KMS-11 (cell line): Measurements from ENCODE around the gene USP36.

Experiments used
- H2AFZ ChIP-seq: fragments of 200-600 bp; sonication (generic); 2 replicates; pipeline ENCODE4 v1.6.1; 2016; ENCODE audit warnings: antibody characterized with exemption, mixed run types, low read depth
- H3K27ac ChIP-seq: fragments of 200-600 bp; sonication (generic); 2 replicates; pipeline ENCODE4 v1.6.1; 2016; ENCODE audit warnings: mild to moderate bottlenecking, mixed run types
- H3K27me3 ChIP-seq: fragments of 200-600 bp; sonication (generic); 2 replicates; pipeline ENCODE4 v1.6.1; 2017; ENCODE audit warnings: mild to moderate bottlenecking, low read depth, mixed run types, moderate library complexity; ENCODE audit not compliant: insufficient read depth
- H3K36me3 ChIP-seq: fragments of 200-600 bp; sonication (generic); 2 replicates; pipeline ENCODE4 v1.6.1; 2017; ENCODE audit warnings: mild to moderate bottlenecking, mixed run types; ENCODE audit not compliant: insufficient read depth
- H3K4me1 ChIP-seq: fragments of 200-600 bp; sonication (generic); 2 replicates; pipeline ENCODE4 v1.6.1; 2016; ENCODE audit warnings: mild to moderate bottlenecking, low read depth, mixed run types; ENCODE audit not compliant: poor library complexity, severe bottlenecking
- H3K4me2 ChIP-seq: fragments of 200-600 bp; sonication (generic); 2 replicates; pipeline ENCODE4 v1.7.0; 2016; ENCODE audit warnings: mild to moderate bottlenecking, mixed run types
- H3K4me3 ChIP-seq: fragments of 200-600 bp; sonication (generic); IDR thresholded peaks from 2 replicates; pipeline ENCODE4 v1.6.1; 2017; ENCODE audit warnings: low read depth, low read length, mixed read lengths; ENCODE audit not compliant: insufficient read depth
- H3K79me2 ChIP-seq: fragments of 200-600 bp; sonication (generic); 2 replicates; pipeline ENCODE4 v1.6.1; 2016; ENCODE audit warnings: low read depth, mixed run types; ENCODE audit not compliant: insufficient read depth
- H3K9ac ChIP-seq: fragments of 200-600 bp; sonication (generic); 2 replicates; pipeline ENCODE4 v1.6.1; 2016; ENCODE audit warnings: mild to moderate bottlenecking, mixed run types
- H4K20me1 ChIP-seq: fragments of 200-600 bp; sonication (generic); 2 replicates; pipeline ENCODE4 v1.6.1; 2016; ENCODE audit warnings: mild to moderate bottlenecking, mixed run types; ENCODE audit not compliant: insufficient read depth
- CTCF ChIP-seq: fragments of 200-600 bp; sonication (generic); conservative IDR thresholded peaks from 2 replicates; pipeline ENCODE4 v1.6.1; 2017; ENCODE audit warnings: low read depth, mild to moderate bottlenecking, antibody characterized with exemption, low read length, moderate library complexity, mixed read lengths

USP36 gene

DNA sequence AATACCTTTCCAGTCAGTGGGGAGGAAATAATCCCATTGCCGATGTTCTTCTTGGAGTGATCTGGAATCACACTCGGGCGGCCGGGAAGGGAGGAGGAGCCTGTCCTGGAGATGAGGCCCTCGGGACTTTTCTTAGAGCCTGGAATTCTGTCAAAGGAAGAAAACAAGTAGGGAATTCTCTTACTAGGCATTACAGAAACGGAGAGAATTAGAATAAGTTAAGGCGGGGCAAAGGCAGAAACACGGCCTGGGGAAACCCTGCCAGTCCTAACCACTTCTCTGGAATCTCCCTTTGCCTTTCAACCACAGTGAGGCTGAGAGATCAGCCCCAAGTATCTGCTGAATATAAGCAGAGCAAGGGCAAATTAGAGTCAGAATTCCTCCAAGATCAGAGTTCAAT lies 27.8 kb downstream of the USP36 start:
- Histone ChIP-seq H3K27ac (0 out of 2 replicates have a peak overlapping the region, but pooled peaks have one; percentile 11), H3K4me1 (peaks cover 47% of the 10 kb centered on the region), H3K36me3 (peaks cover 31% of the 10 kb centered on the region; the same call in 1 of the 2 replicates), H3K79me2 (peaks cover 24% of the 10 kb centered on the region; the same call in 1 of the 2 replicates), H3K4me2 (no peak overlapping the region), H4K20me1 (no peaks in the 10 kb centered on the region), H3K27me3 (no peaks in the 10 kb centered on the region), H2AFZ (no peak overlapping the region), H3K4me3 (no peak overlapping the region), H3K9ac (no peak overlapping the region)
- TF ChIP-seq CTCF: no peak

DNA sequence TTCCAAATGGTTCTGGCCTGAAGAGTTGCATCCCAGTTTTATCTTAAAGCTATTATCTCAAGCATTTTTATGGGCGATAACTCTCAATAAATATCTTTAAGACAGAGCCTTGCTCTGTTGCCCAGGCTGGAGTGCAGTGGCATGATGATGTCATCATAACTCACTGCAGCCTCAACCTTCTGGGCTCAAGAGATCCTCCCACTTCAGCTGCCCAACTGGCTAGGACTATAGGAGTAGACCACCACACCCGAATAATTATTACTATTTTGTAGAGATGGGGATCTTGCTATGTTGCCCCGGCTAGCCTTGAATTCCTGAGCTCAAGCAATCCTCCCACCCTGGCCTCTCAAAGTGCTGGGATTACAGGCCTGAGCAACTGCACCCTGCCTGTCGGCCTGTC lies 32.5 kb downstream of the USP36 start:
- H3K4me1 ChIP-seq: peaks cover 5% of the 10 kb centered on the region
- no peaks in the 10 kb centered on the region for H3K27me3 ChIP-seq
- TF ChIP-seq CTCF: no peak
- no peak overlapping the region for H2AFZ ChIP-seq
- no peaks in the 10 kb centered on the region for H4K20me1 ChIP-seq
- H3K27ac ChIP-seq: no peak overlapping the region
- H3K79me2 ChIP-seq: peaks cover 4% of the 10 kb centered on the region; the same call in 1 of the 2 replicates
- peaks cover 14% of the 10 kb centered on the region; the same call in 1 of the 2 replicates for H3K36me3 ChIP-seq
- no peak overlapping the region for H3K4me2 ChIP-seq
- no peak overlapping the region for H3K4me3 ChIP-seq
- H3K9ac ChIP-seq: no peak overlapping the region

DNA sequence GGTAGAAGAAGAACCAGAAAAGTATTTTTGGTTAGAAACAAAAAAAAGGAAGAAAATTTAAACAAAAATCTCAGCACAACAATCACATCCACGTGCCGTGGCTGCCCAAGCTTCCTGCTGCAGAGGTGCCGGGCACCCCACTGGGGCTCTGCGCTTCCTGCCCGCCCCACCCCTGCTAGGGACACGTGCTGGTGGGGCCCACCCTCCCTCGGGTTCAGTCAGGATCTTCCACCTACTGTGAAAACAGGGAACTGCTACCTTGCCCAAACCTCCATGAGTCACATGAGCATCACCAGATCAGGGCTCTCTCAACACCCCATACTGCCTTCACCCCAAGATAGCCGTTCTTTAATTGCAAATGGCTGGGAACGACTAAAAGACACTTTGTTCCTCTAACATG lies 34.2 kb downstream of the USP36 start:
- no peak overlapping the region for H3K27ac ChIP-seq

GRCh38 chr17:78805301-78805700 lies 35.3 kb downstream of the USP36 start:
- H3K79me2 ChIP-seq: no peaks in the 10 kb centered on the region; the same call in 1 of the 2 replicates
- peaks cover 14% of the 10 kb centered on the region; the same call in 1 of the 2 replicates for H3K36me3 ChIP-seq

More for the DNA sequence above, 34.2 kb downstream of the USP36 start:
- Histone ChIP-seq H4K20me1 (no peaks in the 10 kb centered on the region), H3K36me3 (peaks cover 14% of the 10 kb centered on the region; the same call in 1 of the 2 replicates), H3K27me3 (no peaks in the 10 kb centered on the region), H2AFZ (no peak overlapping the region), H3K4me2 (no peak overlapping the region), H3K4me3 (no peak overlapping the region), H3K4me1 (no peaks in the 10 kb centered on the region), H3K79me2 (no peaks in the 10 kb centered on the region), H3K9ac (no peak overlapping the region)
- no peak for TF ChIP-seq CTCF

More at GRCh38 chr17:78805301-78805700, 35.3 kb downstream of the USP36 start:
- no peaks in the 10 kb centered on the region for H3K27me3 ChIP-seq
- no peak overlapping the region for H3K9ac ChIP-seq
- H3K27ac ChIP-seq: no peak overlapping the region
- no peak for TF ChIP-seq CTCF
- H3K4me2 ChIP-seq: no peak overlapping the region
- H3K4me3 ChIP-seq: no peak overlapping the region
- no peaks in the 10 kb centered on the region for H3K4me1 ChIP-seq
- no peak overlapping the region for H2AFZ ChIP-seq
- no peaks in the 10 kb centered on the region for H4K20me1 ChIP-seq
